Measurements from ENCODE around the gene ITM2C. TPM values are rescaled to one million over a fixed set of nuclear protein-coding genes. Genes with fewer than 3 reads are reported as not detected.

The ITM2C gene
- total and polyA plus RNA-seq, 2 of the 13 experiments (the other 11 are each of a cell fraction or from before 2014, with no cell fraction given) = 70.5 to 270 TPM

GRCh38 chr2:230847883-230848388 is 16.8 kb upstream of the ITM2C start (continued):
- no peak for TF ChIP-seq SNRNP70 (IDR thresholded peaks at IDR 0.05; ENCODE audit: low read depth, low read length)
- no peak for TF ChIP-seq KDM4B (CRISPR knock-in tag; IDR thresholded peaks at IDR 0.05)
- no peak for TF ChIP-seq ZNF20 (CRISPR knock-in tag; IDR thresholded peaks at IDR 0.05)
- TF ChIP-seq HOXA9 (CRISPR knock-in tag; IDR thresholded peaks at IDR 0.05; ENCODE audit: borderline replicate concordance) = no peak
- TF ChIP-seq BCLAF1 (IDR thresholded peaks at IDR 0.05) = no peak
- 0 out of 2 replicates have a peak, but pooled peaks have one; percentile 63 for TF ChIP-seq ZIK1 (CRISPR knock-in tag; IDR thresholded peaks at IDR 0.05; ENCODE audit: borderline replicate concordance, low read depth)
- TF ChIP-seq ASH2L (IDR thresholded peaks at IDR 0.05; ENCODE audit: insufficient read length, low read depth, low read length) = no peak
- no peak; the same call in 1 of the 2 replicates for TF ChIP-seq DNMT1 (CRISPR knock-in tag; IDR thresholded peaks at IDR 0.05)
- 0 out of 2 replicates have a peak, but pooled peaks have one; percentile 55 for TF ChIP-seq ZBTB43 (CRISPR knock-in tag; conservative IDR thresholded peaks at IDR 0.05)
- peak; percentile 63; the same call in 1 of the 2 replicates for TF ChIP-seq ZNF724P (CRISPR knock-in tag; IDR thresholded peaks at IDR 0.05; ENCODE audit: borderline replicate concordance)
- no peak for TF ChIP-seq AKAP8 (CRISPR knock-in tag; IDR thresholded peaks at IDR 0.05)
- peak; percentile 35 for TF ChIP-seq HNRNPLL (IDR thresholded peaks at IDR 0.05; ENCODE audit: low read depth, low read length, poor library complexity, severe bottlenecking)
- peak; percentile 73; the same call in 1 of the 2 replicates for TF ChIP-seq TFDP1 (CRISPR knock-in tag; IDR thresholded peaks at IDR 0.05; ENCODE audit: borderline replicate concordance)
- no peak for TF ChIP-seq HMGA1 (CRISPR knock-in tag; conservative IDR thresholded peaks at IDR 0.05)
- TF ChIP-seq ZNF512B (CRISPR knock-in tag; IDR thresholded peaks at IDR 0.05; ENCODE audit: borderline replicate concordance) = no peak
- peak; percentile 88 for TF ChIP-seq RBM39 (IDR thresholded peaks at IDR 0.05; ENCODE audit: low read depth, low read length, poor library complexity, severe bottlenecking)
- TF ChIP-seq ATF5 (CRISPR knock-in tag; IDR thresholded peaks at IDR 0.05; ENCODE audit: low read depth) = no peak
- TF ChIP-seq HOXA3 (CRISPR knock-in tag; IDR thresholded peaks at IDR 0.05) = peak; percentile 62
- TF ChIP-seq ZNF329 (CRISPR knock-in tag; IDR thresholded peaks at IDR 0.05; ENCODE audit: low read depth) = no peak; the same call in 1 of the 2 replicates
- no peak for TF ChIP-seq ZSCAN21 (CRISPR knock-in tag; IDR thresholded peaks at IDR 0.05; ENCODE audit: borderline replicate concordance)
